H9 (cell line): ENCODE data around the gene SLC35E4. TPM values are rescaled to one million over a fixed set of nuclear protein-coding genes. Genes with fewer than 3 reads are reported as not detected.

Experiments used
- DNase-seq: peaks from one replicate; pipeline ENCODE4 v3.0.0-alpha.2; 2017
- H2AFZ ChIP-seq: one replicate; pipeline ENCODE4 v1.6.1; 2013; ENCODE audit warnings: mild to moderate bottlenecking, low read length, control low read depth, moderate library complexity
- H2AK5ac ChIP-seq: 2 replicates; pipeline ENCODE4 v1.6.1; 2013; ENCODE audit warnings: low read length, control low read depth, mixed read lengths; ENCODE audit not compliant: insufficient read length
- H2BK120ac ChIP-seq: one replicate; pipeline ENCODE4 v1.6.1; 2013; ENCODE audit warnings: low read depth, mild to moderate bottlenecking, low read length, control low read depth, inconsistent platforms; ENCODE audit not compliant: poor library complexity, severe bottlenecking
- H2BK12ac ChIP-seq: 2 replicates; pipeline ENCODE4 v1.6.1; 2013; ENCODE audit warnings: low read length, control low read depth, mixed read lengths, low read depth; ENCODE audit not compliant: insufficient read length
- H2BK15ac ChIP-seq: 2 replicates; pipeline ENCODE4 v1.6.1; 2013; ENCODE audit warnings: low read depth, low read length, control low read depth
- H2BK20ac ChIP-seq: one replicate; pipeline ENCODE4 v1.6.1; 2013; ENCODE audit warnings: low read depth, mild to moderate bottlenecking, low read length, control low read depth, inconsistent platforms; ENCODE audit not compliant: poor library complexity, severe bottlenecking
- H2BK5ac ChIP-seq: 2 replicates; pipeline ENCODE4 v1.6.1; 2013; ENCODE audit warnings: low read length, control low read depth, mixed read lengths; ENCODE audit not compliant: insufficient read length
- H3K14ac ChIP-seq: 2 replicates; pipeline ENCODE4 v1.6.1; 2013; ENCODE audit warnings: low read length, control low read depth; ENCODE audit not compliant: insufficient read depth
- H3K18ac ChIP-seq: 2 replicates; pipeline ENCODE4 v1.6.1; 2013; ENCODE audit warnings: low read depth, mild to moderate bottlenecking, mixed read lengths, low read length, control low read depth; ENCODE audit not compliant: insufficient read length
- H3K23ac ChIP-seq: 2 replicates; pipeline ENCODE4 v1.6.1; 2013; ENCODE audit warnings: low read length, control low read depth, mixed read lengths, low read depth; ENCODE audit not compliant: insufficient read length
- H3K23me2 ChIP-seq: 2 replicates; pipeline ENCODE4 v1.6.1; 2013; ENCODE audit warnings: low read depth, mild to moderate bottlenecking, mixed read lengths, low read length, control low read depth; ENCODE audit not compliant: insufficient read length, poor library complexity, severe bottlenecking
- H3K27ac ChIP-seq: 2 replicates; pipeline ENCODE4 v1.5.1; 2013; ENCODE audit warnings: low read length, control low read depth, mixed read lengths, low read depth; ENCODE audit not compliant: insufficient read length
- H3K27me3 ChIP-seq: 2 replicates; pipeline ENCODE4 v1.6.1; 2013; ENCODE audit warnings: low read length, control low read depth, inconsistent platforms; ENCODE audit not compliant: insufficient read depth
- H3K4ac ChIP-seq: 2 replicates; pipeline ENCODE4 v1.6.1; 2013; ENCODE audit warnings: low read depth, mild to moderate bottlenecking, control low read depth, inconsistent platforms, low read length, moderate library complexity
- H3K4me1 ChIP-seq: 2 replicates; pipeline ENCODE4 v1.6.1; 2013; ENCODE audit warnings: low read length, control low read depth, inconsistent platforms; ENCODE audit not compliant: insufficient read depth
- H3K4me2 ChIP-seq: 2 replicates; pipeline ENCODE4 v1.6.1; 2013; ENCODE audit warnings: low read length, control low read depth, mixed read lengths; ENCODE audit not compliant: insufficient read length, insufficient read depth
- H3K56ac ChIP-seq: 2 replicates; pipeline ENCODE4 v1.6.1; 2013; ENCODE audit warnings: low read depth, mild to moderate bottlenecking, mixed read lengths, low read length, control low read depth; ENCODE audit not compliant: insufficient read length
- H3K79me1 ChIP-seq: 2 replicates; pipeline ENCODE4 v1.6.1; 2013; ENCODE audit warnings: low read depth, mild to moderate bottlenecking, moderate library complexity, low read length, control low read depth, inconsistent platforms; ENCODE audit not compliant: insufficient read depth, poor library complexity, severe bottlenecking
- H3K79me2 ChIP-seq: 2 replicates; pipeline ENCODE4 v1.6.1; 2013; ENCODE audit warnings: low read length, control low read depth, inconsistent platforms; ENCODE audit not compliant: insufficient read depth
- H3K9ac ChIP-seq: 2 replicates; pipeline ENCODE4 v1.6.1; 2013; ENCODE audit warnings: low read length, control low read depth, mixed read lengths; ENCODE audit not compliant: insufficient read length; ENCODE audit errors: extremely low read depth
- H3K9me3 ChIP-seq: one replicate; pipeline ENCODE4 v1.6.1; 2013; ENCODE audit warnings: low read depth, low read length, inconsistent platforms; ENCODE audit not compliant: control insufficient read depth
- H3T11ph ChIP-seq: one replicate; pipeline ENCODE4 v1.6.1; 2013; ENCODE audit warnings: mild to moderate bottlenecking, low read length, control low read depth, inconsistent platforms
- H4K20me1 ChIP-seq: one replicate; pipeline ENCODE4 v1.6.1; 2013; ENCODE audit not compliant: control insufficient read depth, insufficient read length, insufficient read depth
- H4K5ac ChIP-seq: 2 replicates; pipeline ENCODE4 v1.6.1; 2013; ENCODE audit warnings: low read depth, mild to moderate bottlenecking, mixed read lengths, low read length, control low read depth; ENCODE audit not compliant: insufficient read length
- H4K8ac ChIP-seq: replicated peaks from 2 replicates; pipeline ENCODE4 v1.6.1; 2013; ENCODE audit warnings: low read length, control low read depth, mixed read lengths, low read depth; ENCODE audit not compliant: insufficient read length
- H4K91ac ChIP-seq: 2 replicates; pipeline ENCODE4 v1.6.1; 2013; ENCODE audit warnings: low read depth, mild to moderate bottlenecking, moderate library complexity, mixed read lengths, low read length, control low read depth; ENCODE audit not compliant: insufficient read length
- H3K27ac Mint-ChIP-seq, 3 experiments: 2 replicates in 2 of 3; 3 replicates in 1 of 3; pipeline ENCODE4 v1.8.0; 2020 to 2021; ENCODE audit warnings: mixed read lengths in 3 of 3, mild to moderate bottlenecking in 1 of 3, moderate library complexity in 1 of 3
- H3K27me3 Mint-ChIP-seq: 2 replicates; pipeline ENCODE4 v1.8.0; 2021; ENCODE audit warnings: low read depth, mild to moderate bottlenecking, moderate library complexity, mixed read lengths
- H3K36me3 Mint-ChIP-seq, 3 experiments: 2 replicates in 2 of 3; 3 replicates in 1 of 3; pipeline ENCODE4 v1.8.0; 2020 to 2021; ENCODE audit warnings: low read depth in 3 of 3, mixed read lengths in 3 of 3; ENCODE audit not compliant: insufficient read depth in 1 of 3
- H3K4me1 Mint-ChIP-seq, 2 experiments: 2 replicates each; pipeline ENCODE4 v1.8.0; 2020; ENCODE audit warnings: mixed read lengths in 2 of 2
- H3K4me3 Mint-ChIP-seq, 2 experiments: 2 replicates in 1 of 2; 3 replicates in 1 of 2; pipeline ENCODE4 v1.8.0; 2020 to 2021; ENCODE audit warnings: mild to moderate bottlenecking in 2 of 2, mixed read lengths in 2 of 2, moderate library complexity in 1 of 2
- H3K9me3 Mint-ChIP-seq, 2 experiments: 2 replicates in 1 of 2; 3 replicates in 1 of 2; pipeline ENCODE4 v1.8.0; 2020; ENCODE audit warnings: mild to moderate bottlenecking in 2 of 2, mixed read lengths in 2 of 2, moderate library complexity in 1 of 2
- WGBS: extraction: QIAGEN DNeasy Blood & Tissue Kit; methylation state at CpG from one replicate; pipeline ENCODE4 v1.1.7; 2013; ENCODE audit warnings: missing lambda C conversion rate, low lambda C conversion rate, mixed read lengths; ENCODE audit not compliant: insufficient read length; ENCODE audit errors: extremely low coverage; 5-methylcytosine and 5-hydroxymethylcytosine counted together
- total RNA-seq: library from RNA; stranded (reverse); gene quantifications from 2 replicates; pipeline ENCODE4 v1.2.1, GENCODE V29; 2021
- TF ChIP-seq, protein P1 (sequence below): fragments of 200-600 bp; sonication (generic); conservative IDR thresholded peaks from 3 replicates; pipeline ENCODE4 v1.8.0; 2021; ENCODE audit warnings: antibody characterized with exemption, mild to moderate bottlenecking

The SLC35E4 gene
- total RNA-seq, 1 experiment from 2014 or later: 3.7 TPM

DNA sequence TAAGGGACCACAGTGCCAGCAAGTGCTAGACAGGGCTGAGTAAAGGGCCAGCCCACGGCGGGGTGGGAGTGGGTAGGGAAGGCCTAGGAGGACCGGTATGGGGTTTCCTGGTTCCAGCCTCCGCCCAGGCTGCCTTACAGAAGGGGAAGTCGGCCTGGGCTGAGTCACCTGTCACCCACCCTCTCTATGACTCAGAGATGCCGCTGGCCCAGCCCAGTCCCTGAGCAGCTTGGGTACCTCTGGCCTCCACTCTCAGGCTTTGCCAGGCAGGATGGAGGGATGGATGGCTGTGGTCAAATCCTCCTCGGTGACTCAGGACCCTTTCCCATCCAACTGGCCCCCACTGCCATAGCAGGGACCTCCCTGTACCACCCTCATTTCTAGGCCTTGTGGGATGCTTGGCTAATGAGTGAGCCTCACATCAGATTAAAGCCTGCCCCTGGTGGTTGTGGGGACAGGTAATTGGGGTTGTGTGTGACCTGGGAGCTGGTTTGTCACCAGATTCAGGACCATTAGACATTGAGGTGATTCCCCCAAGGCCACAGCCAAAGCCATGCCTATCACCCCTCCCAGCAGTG is 13.9 kb downstream of the SLC35E4 start:
- Histone ChIP-seq H3K4ac (no peak overlapping the region), H3K27ac (no peak overlapping the region), H2BK20ac (no peak overlapping the region), H3K23ac (no peak overlapping the region), H3K9me3 (no peaks in the 10 kb centered on the region), H3K14ac (no peak overlapping the region), H4K20me1 (no peaks in the 10 kb centered on the region), H3K79me2 (no peaks in the 10 kb centered on the region), H4K8ac (no peak overlapping the region), H3K9ac (no peak overlapping the region), H2BK120ac (no peak overlapping the region), H2BK5ac (no peak overlapping the region), H3K56ac (no peak overlapping the region), H4K5ac (no peak overlapping the region), H3K79me1 (no peaks in the 10 kb centered on the region), H2BK15ac (no peak overlapping the region), H2BK12ac (no peak overlapping the region), H2AFZ (no peak overlapping the region), H3K23me2 (no peaks in the 10 kb centered on the region), H3K27me3 (no peaks in the 10 kb centered on the region), H3K4me2 (no peak overlapping the region), H3K18ac (no peak overlapping the region), H3T11ph (no peak overlapping the region), H3K4me1 (no peaks in the 10 kb centered on the region; the same call in 1 of the 2 replicates), H2AK5ac (no peak overlapping the region), H4K91ac (no peak overlapping the region)
- Mint-ChIP-seq H3K36me3 (peaks cover 3 to 10% (median 6%) of the 10 kb centered on the region in 3 experiments; a peak in 6 of 7 replicates), H3K27me3 (no peaks in the 10 kb centered on the region; the same call in 1 of the 2 replicates), H3K4me3 (no peak overlapping the region), H3K9me3 (no peaks in the 10 kb centered on the region), H3K4me1 (peaks cover 28% of the 10 kb centered on the region in 2 experiments), H3K27ac (no peak overlapping the region)
- no CpG with 5 or more reads among the region's 7 CpGs for WGBS
- TF ChIP-seq, protein P1, sequence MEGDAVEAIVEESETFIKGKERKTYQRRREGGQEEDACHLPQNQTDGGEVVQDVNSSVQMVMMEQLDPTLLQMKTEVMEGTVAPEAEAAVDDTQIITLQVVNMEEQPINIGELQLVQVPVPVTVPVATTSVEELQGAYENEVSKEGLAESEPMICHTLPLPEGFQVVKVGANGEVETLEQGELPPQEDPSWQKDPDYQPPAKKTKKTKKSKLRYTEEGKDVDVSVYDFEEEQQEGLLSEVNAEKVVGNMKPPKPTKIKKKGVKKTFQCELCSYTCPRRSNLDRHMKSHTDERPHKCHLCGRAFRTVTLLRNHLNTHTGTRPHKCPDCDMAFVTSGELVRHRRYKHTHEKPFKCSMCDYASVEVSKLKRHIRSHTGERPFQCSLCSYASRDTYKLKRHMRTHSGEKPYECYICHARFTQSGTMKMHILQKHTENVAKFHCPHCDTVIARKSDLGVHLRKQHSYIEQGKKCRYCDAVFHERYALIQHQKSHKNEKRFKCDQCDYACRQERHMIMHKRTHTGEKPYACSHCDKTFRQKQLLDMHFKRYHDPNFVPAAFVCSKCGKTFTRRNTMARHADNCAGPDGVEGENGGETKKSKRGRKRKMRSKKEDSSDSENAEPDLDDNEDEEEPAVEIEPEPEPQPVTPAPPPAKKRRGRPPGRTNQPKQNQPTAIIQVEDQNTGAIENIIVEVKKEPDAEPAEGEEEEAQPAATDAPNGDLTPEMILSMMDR: no peak; the same call in 2 of the 3 replicates
- DNase-seq: peak; percentile 43
